Measurements from ENCODE around the gene PARD6G.

Gene PARD6G

DNA sequence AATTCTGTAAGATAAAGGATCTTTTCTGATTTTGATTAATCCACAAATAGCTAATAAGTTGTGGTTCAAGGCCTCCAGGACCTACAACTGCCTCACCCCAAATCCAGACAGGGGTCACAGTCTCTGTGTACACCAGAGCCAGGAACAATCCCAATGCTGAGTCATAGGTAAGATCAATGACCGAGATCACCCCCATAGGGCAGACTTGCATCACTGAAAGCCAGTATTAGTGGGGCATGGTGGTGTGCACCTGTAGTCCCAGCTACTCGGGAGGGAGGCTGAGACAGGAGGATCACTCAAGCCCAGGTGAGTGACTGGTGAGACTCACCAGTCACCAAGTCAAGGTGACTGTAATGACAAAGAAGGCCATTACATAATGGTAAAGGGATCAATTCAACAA is 12.9 kb downstream of the PARD6G start:
- H3K27ac Mint-ChIP-seq, result peak overlapping the region; percentile 93
- H3K27me3 Mint-ChIP-seq (ENCODE audit: low read depth, poor library complexity), result peaks cover 7% of the 10 kb centered on the region
- peaks cover 38% of the 10 kb centered on the region for H3K9me3 Mint-ChIP-seq
- H3K36me3 Mint-ChIP-seq (ENCODE audit: low read depth), result peaks cover 25% of the 10 kb centered on the region
- peaks cover 22% of the 10 kb centered on the region for H3K4me1 Mint-ChIP-seq
- TF ChIP-seq CTCF (IDR thresholded peaks at IDR 0.05), result no peak
- H3K4me3 Mint-ChIP-seq, result no peak overlapping the region
- DNase-seq, result no peak

- Mint-ChIP-seq H3K4me3 (no peak overlapping the region), H3K36me3 (ENCODE audit: low read depth) (peaks cover 20% of the 10 kb centered on the region), H3K27me3 (ENCODE audit: low read depth, poor library complexity) (peaks cover 7% of the 10 kb centered on the region), H3K9me3 (peaks cover 36% of the 10 kb centered on the region), H3K4me1 (peaks cover 22% of the 10 kb centered on the region), H3K27ac (peak overlapping the region; percentile 93)
- no peak for TF ChIP-seq CTCF (IDR thresholded peaks at IDR 0.05)
- no peak for DNase-seq
These were observed 13.4 kb downstream of the PARD6G start for GRCh38 chr18:80233899-80234298.

DNA sequence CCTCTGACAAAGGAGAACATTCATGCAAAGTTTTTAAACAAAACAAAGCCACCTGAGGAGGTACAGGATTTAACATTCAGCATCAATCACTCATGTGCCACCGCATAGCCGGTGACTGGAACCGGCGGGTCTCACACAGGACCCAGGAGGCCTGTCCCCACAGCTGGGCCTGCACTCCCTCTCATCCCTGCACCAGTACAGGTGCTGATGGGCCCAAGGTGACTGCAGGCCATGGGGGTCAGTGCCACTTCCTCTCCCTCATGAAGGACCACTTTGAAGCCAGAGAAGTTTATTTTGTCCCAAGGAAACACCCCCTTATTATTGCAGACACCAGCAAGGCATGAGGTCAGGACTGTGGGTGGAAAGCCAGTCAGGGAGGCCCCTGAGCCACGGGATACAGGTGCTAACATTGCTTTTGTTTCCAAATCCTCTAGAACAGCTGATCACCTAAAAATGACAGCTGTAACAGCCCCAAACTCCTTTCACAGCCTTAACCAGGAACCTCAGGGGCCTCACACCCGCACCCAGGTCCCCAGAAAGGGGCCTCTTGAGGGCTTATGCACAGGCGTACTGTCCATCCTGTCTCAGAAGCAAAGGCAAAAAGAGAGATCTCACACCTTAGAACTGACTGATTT is 14.0 kb downstream of the PARD6G start:
- no peak overlapping the region for H3K27ac Mint-ChIP-seq
- H3K4me1 Mint-ChIP-seq, result peaks cover 22% of the 10 kb centered on the region
- H3K27me3 Mint-ChIP-seq (ENCODE audit: low read depth, poor library complexity), result peaks cover 7% of the 10 kb centered on the region
- H3K36me3 Mint-ChIP-seq (ENCODE audit: low read depth), result peaks cover 15% of the 10 kb centered on the region
- no peak for DNase-seq
- peaks cover 30% of the 10 kb centered on the region for H3K9me3 Mint-ChIP-seq
- no peak overlapping the region for H3K4me3 Mint-ChIP-seq
- TF ChIP-seq CTCF (IDR thresholded peaks at IDR 0.05), result no peak

- peaks cover 27% of the 10 kb centered on the region for H3K4me1 Mint-ChIP-seq
- no peak for TF ChIP-seq CTCF (IDR thresholded peaks at IDR 0.05)
- H3K9me3 Mint-ChIP-seq, result peaks cover 25% of the 10 kb centered on the region
- peaks cover 10% of the 10 kb centered on the region for H3K36me3 Mint-ChIP-seq (ENCODE audit: low read depth)
- no peak overlapping the region for H3K27ac Mint-ChIP-seq
- H3K4me3 Mint-ChIP-seq, result no peak overlapping the region
- peaks cover 7% of the 10 kb centered on the region for H3K27me3 Mint-ChIP-seq (ENCODE audit: low read depth, poor library complexity)
- no peak for DNase-seq
These were observed 14.6 kb downstream of the PARD6G start for GRCh38 chr18:80232710-80233109.

GRCh38 chr18:80232030-80232429 is 15.3 kb downstream of the PARD6G start:
- H3K27me3 Mint-ChIP-seq (ENCODE audit: low read depth, poor library complexity), result peaks cover 7% of the 10 kb centered on the region
- peaks cover 34% of the 10 kb centered on the region for H3K4me1 Mint-ChIP-seq
- peak overlapping the region; percentile 42 for H3K27ac Mint-ChIP-seq
- peaks cover 10% of the 10 kb centered on the region for H3K36me3 Mint-ChIP-seq (ENCODE audit: low read depth)
- no peak for DNase-seq
- no peak for TF ChIP-seq CTCF (IDR thresholded peaks at IDR 0.05)
- H3K4me3 Mint-ChIP-seq, result no peak overlapping the region
- peaks cover 19% of the 10 kb centered on the region for H3K9me3 Mint-ChIP-seq

DNA sequence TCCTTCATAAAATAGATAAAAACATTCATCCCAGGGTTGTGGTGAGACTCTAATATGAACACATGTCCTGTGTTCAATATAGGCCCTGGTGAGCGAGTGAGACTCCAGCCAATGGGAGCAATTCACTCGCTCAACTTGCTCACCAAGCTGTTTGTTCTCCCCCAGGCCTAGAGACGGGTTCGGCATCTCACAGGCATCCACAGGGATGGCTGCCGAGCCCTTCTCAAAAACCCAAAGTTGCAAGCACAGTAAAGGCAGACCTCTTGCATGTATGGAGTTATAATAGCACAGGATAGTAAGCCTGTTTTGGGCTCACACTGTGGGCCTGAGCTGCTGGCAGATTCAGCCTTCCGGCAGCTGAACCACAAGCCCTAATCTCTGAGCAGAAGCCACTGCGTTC is 15.7 kb downstream of the PARD6G start:
- H3K9me3 Mint-ChIP-seq, result peaks cover 15% of the 10 kb centered on the region
- H3K27ac Mint-ChIP-seq, result no peak overlapping the region
- H3K36me3 Mint-ChIP-seq (ENCODE audit: low read depth), result peaks cover 6% of the 10 kb centered on the region
- H3K4me1 Mint-ChIP-seq, result peaks cover 36% of the 10 kb centered on the region
- H3K4me3 Mint-ChIP-seq, result no peak overlapping the region
- no peak for DNase-seq
- TF ChIP-seq CTCF (IDR thresholded peaks at IDR 0.05), result no peak
- peaks cover 4% of the 10 kb centered on the region for H3K27me3 Mint-ChIP-seq (ENCODE audit: low read depth, poor library complexity)
